ENCODE data around the gene SLC8A3. TPM values are rescaled to one million over a fixed set of nuclear protein-coding genes. Genes with fewer than 3 reads are reported as not detected.

The SLC8A3 gene
- total RNA-seq, 1 donor from 2014 or later: not detected

- no peak for TF ChIP-seq CTCF (IDR thresholded peaks at IDR 0.05; ENCODE audit: insufficient read depth, low read length, severe bottlenecking)
These were observed 168.2 kb downstream of the SLC8A3 start for GRCh38 chr14:70020352-70021170.

GRCh38 chr14:70019695-70020094 lies 169.1 kb downstream of the SLC8A3 start:
- peaks cover 1% of the 10 kb centered on the region for H3K36me3 ChIP-seq (ENCODE audit: control insufficient read depth, insufficient read depth, low read length)

More at GRCh38 chr14:70020352-70021170, 168.2 kb downstream of the SLC8A3 start:
- no peak overlapping the region for H3K4me3 ChIP-seq (ENCODE audit: low read depth, low read length)
- peaks cover 1% of the 10 kb centered on the region for H3K36me3 ChIP-seq (ENCODE audit: control insufficient read depth, insufficient read depth, low read length)
- no peaks in the 10 kb centered on the region for H3K27me3 ChIP-seq (ENCODE audit: control insufficient read depth, insufficient read depth, low read length)
- DNase-seq (ENCODE audit: low read depth) (no peak), FAIRE-seq (no peak)

GRCh38 chr14:70018713-70019211 lies 170.0 kb downstream of the SLC8A3 start:
- TF ChIP-seq CTCF (IDR thresholded peaks at IDR 0.05; ENCODE audit: insufficient read depth, low read length, severe bottlenecking): no peak
- FAIRE-seq: no peak
- H3K4me3 ChIP-seq (ENCODE audit: low read depth, low read length): no peak overlapping the region
- H3K36me3 ChIP-seq (ENCODE audit: control insufficient read depth, insufficient read depth, low read length): peaks cover 1% of the 10 kb centered on the region
- no peak for DNase-seq (ENCODE audit: low read depth)
- H3K27me3 ChIP-seq (ENCODE audit: control insufficient read depth, insufficient read depth, low read length): no peaks in the 10 kb centered on the region

More at GRCh38 chr14:70019695-70020094, 169.1 kb downstream of the SLC8A3 start:
- Histone ChIP-seq H3K27me3 (ENCODE audit: control insufficient read depth, insufficient read depth, low read length) (no peaks in the 10 kb centered on the region), H3K4me3 (ENCODE audit: low read depth, low read length) (no peak overlapping the region)
- DNase-seq (ENCODE audit: low read depth) (no peak), FAIRE-seq (no peak)
- no peak for TF ChIP-seq CTCF (IDR thresholded peaks at IDR 0.05; ENCODE audit: insufficient read depth, low read length, severe bottlenecking)

GRCh38 chr14:70018230-70018629 lies 170.5 kb downstream of the SLC8A3 start:
- no peaks in the 10 kb centered on the region for H3K36me3 ChIP-seq (ENCODE audit: control insufficient read depth, insufficient read depth, low read length)
- FAIRE-seq (no peak), DNase-seq (ENCODE audit: low read depth) (no peak)
- H3K4me3 ChIP-seq (ENCODE audit: low read depth, low read length): no peak overlapping the region
- TF ChIP-seq CTCF (IDR thresholded peaks at IDR 0.05; ENCODE audit: insufficient read depth, low read length, severe bottlenecking): no peak
- H3K27me3 ChIP-seq (ENCODE audit: control insufficient read depth, insufficient read depth, low read length): no peaks in the 10 kb centered on the region

GRCh38 chr14:70014406-70015095 lies 174.2 kb downstream of the SLC8A3 start:
- no peaks in the 10 kb centered on the region for H3K27me3 ChIP-seq (ENCODE audit: control insufficient read depth, insufficient read depth, low read length)
- no peak for TF ChIP-seq CTCF (IDR thresholded peaks at IDR 0.05; ENCODE audit: insufficient read depth, low read length, severe bottlenecking)
- no peaks in the 10 kb centered on the region for H3K36me3 ChIP-seq (ENCODE audit: control insufficient read depth, insufficient read depth, low read length)
- peak; percentile 36 for FAIRE-seq
- no peak for DNase-seq (ENCODE audit: low read depth)
- H3K4me3 ChIP-seq (ENCODE audit: low read depth, low read length): no peak overlapping the region
